LNCaP clone FGC (cell line): ENCODE data around the gene KDM5A.

Experiments used
- DNase-seq: peaks from one replicate; pipeline ENCODE4 v3.0.0-alpha.2; 2011; ENCODE audit warnings: low read depth
- H3K4me3 ChIP-seq: 2 replicates; pipeline ENCODE4 v1.5.1; 2011; ENCODE audit warnings: mild to moderate bottlenecking, low read depth, low read length, control low read depth
- CTCF ChIP-seq: IDR thresholded peaks from 2 replicates; pipeline ENCODE4 v1.5.1; 2012; ENCODE audit warnings: mild to moderate bottlenecking; ENCODE audit not compliant: control insufficient read depth, insufficient read depth; ENCODE audit errors: extremely low read depth

Gene KDM5A

GRCh38 chr12:331287-331686 lies 57.8 kb downstream of the KDM5A start:
- TF ChIP-seq CTCF, result no peak
- DNase-seq, result no peak

GRCh38 chr12:325906-326305 lies 63.2 kb downstream of the KDM5A start:
- DNase-seq, result no peak
- no peak overlapping the region for H3K4me3 ChIP-seq
- TF ChIP-seq CTCF, result no peak

More at GRCh38 chr12:331287-331686, 57.8 kb downstream of the KDM5A start:
- no peak overlapping the region for H3K4me3 ChIP-seq

GRCh38 chr12:323507-323906 lies 65.6 kb downstream of the KDM5A start:
- no peak overlapping the region for H3K4me3 ChIP-seq
- TF ChIP-seq CTCF, result no peak
- no peak for DNase-seq

GRCh38 chr12:321606-322326 lies 67.4 kb downstream of the KDM5A start:
- H3K4me3 ChIP-seq, result no peak overlapping the region
- peak; percentile 66 for TF ChIP-seq CTCF

GRCh38 chr12:318759-319515 lies 70.2 kb downstream of the KDM5A start:
- TF ChIP-seq CTCF, result no peak

More at GRCh38 chr12:321606-322326, 67.4 kb downstream of the KDM5A start:
- no peak for DNase-seq

GRCh38 chr12:308511-308910 lies 80.6 kb downstream of the KDM5A start:
- peak overlapping the region; percentile 28 for H3K4me3 ChIP-seq
- no peak for TF ChIP-seq CTCF
- DNase-seq, result peak; percentile 73

More at GRCh38 chr12:318759-319515, 70.2 kb downstream of the KDM5A start:
- no peak for DNase-seq
- H3K4me3 ChIP-seq, result no peak overlapping the region

- H3K4me3 ChIP-seq, result no peak overlapping the region
- DNase-seq, result no peak
- TF ChIP-seq CTCF, result no peak
Measured at GRCh38 chr12:307406-307805, 81.7 kb downstream of the KDM5A start.
